Adrenal gland (tissue), 12 donors: ENCODE measurements around the gene TSPAN33. TPM values are rescaled to one million over a fixed set of nuclear protein-coding genes. Genes with fewer than 3 reads are reported as not detected.

Experiments used
- DNase-seq, 7 donors: peaks; one replicate each; pipeline ENCODE4 v3.0.0-alpha.2; 2019 to 2020
- H3K27ac ChIP-seq, 5 donors: fragments of 200-600 bp; sonication (generic) in 4 of 5; 1 replicate in 3 of 5; 2 replicates in 2 of 5; pipeline versions ENCODE4 v1.5.1 to v1.8.0; 2016 to 2020; ENCODE audit warnings: mild to moderate bottlenecking in 1 of 5
- H3K27me3 ChIP-seq: fragments of 200-600 bp; 2 replicates; pipeline ENCODE4 v1.8.0; 2021
- H3K36me3 ChIP-seq, 2 donors: fragments of 200-600 bp; replicated peaks in 1 of 2; 1 replicate in 1 of 2; 2 replicates in 1 of 2; pipeline versions ENCODE4 v1.5.1 to v1.8.0; 2018 to 2022
- H3K4me1 ChIP-seq, 2 donors: fragments of 200-600 bp; replicated peaks in 1 of 2; 1 replicate in 1 of 2; 2 replicates in 1 of 2; pipeline versions ENCODE4 v1.5.1 to v1.8.0; 2018 to 2021
- H3K4me3 ChIP-seq, 4 donors: fragments of 200-600 bp; sonication (generic) in 3 of 4; one replicate each; pipeline ENCODE4 v1.5.1; 2016 to 2018
- H3K9me3 ChIP-seq, 3 donors: fragments of 200-600 bp; sonication (generic) in 1 of 3; replicated peaks in 1 of 3; 1 replicate in 2 of 3; 2 replicates in 1 of 3; pipeline versions ENCODE4 v1.5.1 to v1.8.0; 2016 to 2021
- POLR2A ChIP-seq, 2 donors: fragments of 450-650 bp; IDR thresholded peaks; one replicate each; pipeline ENCODE4 v1.6.1; 2017; ENCODE audit warnings: antibody characterized with exemption in 2 of 2, mild to moderate bottlenecking in 2 of 2, moderate library complexity in 1 of 2
- WGBS, 4 donors: extraction: QIAGEN DNeasy Blood & Tissue Kit in 2 of 4; methylation state at CpG; one replicate each; pipeline versions ENCODE4 v1.1.5 to v1.1.7; 2013 to 2017; 5-methylcytosine and 5-hydroxymethylcytosine counted together
- intact Hi-C, 2 donors: fragments of 100-400 bp; cut with DNase I; formaldehyde crosslinking; loops; one replicate each; pipeline versions ENCODE4 v1.14.1 to v1.15.0; 2022 to 2023
- polyA plus RNA-seq, 3 donors: library from polyadenylated mRNA; stranded (reverse); fragments of 200-250 nt in 2 of 3; fragments of 350-450 nt in 1 of 3; fragmentation: Illumina TruSeq in 1 of 3; extraction: RNeasy Lipid Tissue Mini Kit (QIAGEN cat#74804) in 1 of 3; gene quantifications; one replicate each; pipeline ENCODE4 v1.2.3, GENCODE V29; 2013 to 2014
- total RNA-seq, 9 donors: library from RNA; depleted of rRNA in 4 of 9; stranded (reverse); fragments of >200 nt in 4 of 9; fragments of 120-200 nt in 1 of 9; fragmentation: NEBNext Ultra II Directional in 1 of 9; extraction: Animal tissue kit (Norgen Biotek cat#: 25700) in 1 of 9; gene quantifications; one replicate each; pipeline versions ENCODE4 v1.1.0 to v1.2.4, GENCODE V29; 2013 to 2023
- TF ChIP-seq, protein P1 (sequence below), 6 experiments: fragments of 450-650 bp in 4 of 6; fragments of 200-600 bp in 2 of 6; sonication (generic) in 1 of 6; IDR thresholded peaks; 1 replicate in 5 of 6; 2 replicates in 1 of 6; pipeline versions ENCODE4 v1.5.1 to v1.8.0; 2016 to 2021; ENCODE audit warnings: antibody characterized with exemption in 6 of 6, mild to moderate bottlenecking in 2 of 6, moderate library complexity in 1 of 6
- donor health status: healthy with polysubstance abuse.
- donor health status: Bipolar disorder and iron deficiency.
- donor health status: DM: yes; HTN: yes; CAD: no.
- donor health status: DM: no; HTN: no; CAD: no.
- donor health status: DM: no; HTN: no; CAD: no.
- donor health status: DM: yes; HTN: yes; CAD: no.

TSPAN33 gene
- total and polyA plus RNA-seq, 12 donors: 1.8 to 20.0 (median 10.1) TPM

DNA sequence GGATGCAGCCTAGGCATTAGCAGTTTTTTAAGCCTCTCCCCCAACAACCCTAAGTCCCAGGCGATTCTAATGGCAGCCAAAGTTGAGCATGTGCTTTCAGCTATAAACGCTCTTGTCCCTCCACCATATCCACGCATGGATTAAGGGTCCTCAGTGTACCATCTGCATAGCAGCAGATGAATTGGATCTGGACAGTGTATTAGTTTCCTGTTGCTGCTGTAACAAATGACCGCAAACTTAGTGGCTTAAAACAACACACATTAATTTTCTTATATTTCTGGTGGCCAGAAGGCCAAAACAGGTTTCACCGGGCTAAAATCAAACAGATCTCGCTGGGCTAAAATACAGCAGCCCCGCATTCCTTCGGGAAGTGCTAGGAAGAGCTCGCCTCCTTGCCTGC is 13.1 kb downstream of the TSPAN33 start:
- H3K4me3 ChIP-seq: no peak overlapping the region
- intact Hi-C loops: no loop called here
- H3K9me3 ChIP-seq: no peaks in the 10 kb centered on the region
- TF ChIP-seq, protein P1, sequence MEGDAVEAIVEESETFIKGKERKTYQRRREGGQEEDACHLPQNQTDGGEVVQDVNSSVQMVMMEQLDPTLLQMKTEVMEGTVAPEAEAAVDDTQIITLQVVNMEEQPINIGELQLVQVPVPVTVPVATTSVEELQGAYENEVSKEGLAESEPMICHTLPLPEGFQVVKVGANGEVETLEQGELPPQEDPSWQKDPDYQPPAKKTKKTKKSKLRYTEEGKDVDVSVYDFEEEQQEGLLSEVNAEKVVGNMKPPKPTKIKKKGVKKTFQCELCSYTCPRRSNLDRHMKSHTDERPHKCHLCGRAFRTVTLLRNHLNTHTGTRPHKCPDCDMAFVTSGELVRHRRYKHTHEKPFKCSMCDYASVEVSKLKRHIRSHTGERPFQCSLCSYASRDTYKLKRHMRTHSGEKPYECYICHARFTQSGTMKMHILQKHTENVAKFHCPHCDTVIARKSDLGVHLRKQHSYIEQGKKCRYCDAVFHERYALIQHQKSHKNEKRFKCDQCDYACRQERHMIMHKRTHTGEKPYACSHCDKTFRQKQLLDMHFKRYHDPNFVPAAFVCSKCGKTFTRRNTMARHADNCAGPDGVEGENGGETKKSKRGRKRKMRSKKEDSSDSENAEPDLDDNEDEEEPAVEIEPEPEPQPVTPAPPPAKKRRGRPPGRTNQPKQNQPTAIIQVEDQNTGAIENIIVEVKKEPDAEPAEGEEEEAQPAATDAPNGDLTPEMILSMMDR (IDR thresholded peaks at IDR 0.05): no peak
- no peak for TF ChIP-seq POLR2A (IDR thresholded peaks at IDR 0.05)
- 89 to 97% (median 95%) methylated on average over 9 of the region's 9 CpGs for WGBS, 4 donors
- no peaks in the 10 kb centered on the region for H3K4me1 ChIP-seq
- DNase-seq: no peak
- no peaks in the 10 kb centered on the region for H3K36me3 ChIP-seq
- H3K27ac ChIP-seq: no peak overlapping the region
- no peaks in the 10 kb centered on the region for H3K27me3 ChIP-seq

GRCh38 chr7:129159539-129159938 is 15.0 kb downstream of the TSPAN33 start:
- H3K27me3 ChIP-seq: no peaks in the 10 kb centered on the region
- no peaks in the 10 kb centered on the region for H3K9me3 ChIP-seq
- no peaks in the 10 kb centered on the region for H3K36me3 ChIP-seq
- no peak for DNase-seq
- intact Hi-C loops: no loop called here
- no peak overlapping the region for H3K4me3 ChIP-seq
- no peak overlapping the region for H3K27ac ChIP-seq
- 60 to 95% (median 93%) methylated on average over 1 to 3 of the region's 3 CpGs for WGBS, 4 donors
- TF ChIP-seq POLR2A (IDR thresholded peaks at IDR 0.05): no peak
- TF ChIP-seq, protein P1 (IDR thresholded peaks at IDR 0.05): no peak
- H3K4me1 ChIP-seq: no peaks in the 10 kb centered on the region

GRCh38 chr7:129160161-129160905 is 15.8 kb downstream of the TSPAN33 start:
- 87 to 92% (median 90%) methylated on average over 3 of the region's 3 CpGs for WGBS, 4 donors
- TF ChIP-seq, protein P1 (IDR thresholded peaks at IDR 0.05): no peak
- TF ChIP-seq POLR2A (IDR thresholded peaks at IDR 0.05): no peak
- Histone ChIP-seq H3K36me3 (no peaks in the 10 kb centered on the region), H3K27ac (no peak overlapping the region), H3K27me3 (no peaks in the 10 kb centered on the region), H3K4me3 (no peak overlapping the region), H3K4me1 (no peaks in the 10 kb centered on the region), H3K9me3 (no peaks in the 10 kb centered on the region)
- intact Hi-C loops: loop anchor here in 1 of 2 donors (5.0 kb wide), 1 partner anchor 47 kb away; no protein-coding TSS in a partner anchor
- DNase-seq: no peak

- Histone ChIP-seq H3K27me3 (no peaks in the 10 kb centered on the region), H3K4me3 (no peak overlapping the region), H3K4me1 (no peaks in the 10 kb centered on the region), H3K36me3 (no peaks in the 10 kb centered on the region), H3K27ac (no peak overlapping the region), H3K9me3 (no peaks in the 10 kb centered on the region)
- intact Hi-C loops: loop anchor here in 1 of 2 donors (5.0 kb wide), 1 partner anchor 46 kb away; no protein-coding TSS in a partner anchor
- WGBS, 4 donors: 88 to 90% (median 89%) methylated on average over 5 of the region's 5 CpGs
- no peak for DNase-seq
- no peak for TF ChIP-seq POLR2A (IDR thresholded peaks at IDR 0.05)
- TF ChIP-seq, protein P1 (IDR thresholded peaks at IDR 0.05): no peak
These were observed 17.2 kb downstream of the TSPAN33 start for GRCh38 chr7:129161524-129162225.
